ENCODE measurements around the gene ALG10B. TPM values are rescaled to one million over a fixed set of nuclear protein-coding genes. Genes with fewer than 3 reads are reported as not detected.
"Not testable (repeated sequence)": the region's sequence is repeated elsewhere in the genome, so short reads cannot be mapped to it uniquely, and the experiment has no call there.

The ALG10B gene
- total RNA-seq, 4 donors from 2014 or later: 2.3 to 4.4 (median 2.6) TPM

- H3K27me3 ChIP-seq: no peaks in the 10 kb centered on the region
- H3K36me3 ChIP-seq: peaks cover 0 to 9% (median 0%) of the 10 kb centered on the region in 3 donors
- no peaks in the 10 kb centered on the region for H3K9me3 ChIP-seq
- no peak for DNase-seq
- intact Hi-C loops (cut with DNase I): loop anchor here (10.0 kb wide), 1 partner anchor 936 kb away; no protein-coding TSS in a partner anchor
- no peak overlapping the region for H3K27ac ChIP-seq
- no peak overlapping the region for H3K4me3 ChIP-seq
- peaks cover 0 to 5% (median 0%) of the 10 kb centered on the region in 3 donors for H3K4me1 ChIP-seq
- TF ChIP-seq POLR2A (IDR thresholded peaks at IDR 0.05) (no peak), CTCF (IDR thresholded peaks at IDR 0.05) (peak; percentile 37 to 72 (median 64))
- 14 to 22% methylated on average over 6 of the region's 6 CpGs for WGBS, 2 donors
These were observed 11.8 kb downstream of the ALG10B start for GRCh38 chr12:38328306-38328895.

- H3K27ac ChIP-seq; H3K4me3 ChIP-seq; H3K9me3 ChIP-seq; H3K4me1 ChIP-seq; DNase-seq; H3K27me3 ChIP-seq; intact Hi-C loops (cut with DNase I); H3K36me3 ChIP-seq: not testable (repeated sequence)
- WGBS, 2 donors: no CpG with 5 or more reads among the region's 30 CpGs
These were observed 13.8 kb downstream of the ALG10B start for GRCh38 chr12:38330414-38330813.

GRCh38 chr12:38332814-38333213 is 16.2 kb downstream of the ALG10B start:
- intact Hi-C loops (cut with DNase I): no loop called here
- H3K27me3 ChIP-seq: no peaks in the 10 kb centered on the region
- no peaks in the 10 kb centered on the region for H3K9me3 ChIP-seq
- no peak for DNase-seq
- WGBS, 2 donors: 87 to 94% methylated on average over 1 of the region's 1 CpG
- no peak overlapping the region for H3K4me3 ChIP-seq
- TF ChIP-seq POLR2A (IDR thresholded peaks at IDR 0.05): no peak
- no peak for TF ChIP-seq CTCF (IDR thresholded peaks at IDR 0.05)
- H3K27ac ChIP-seq: no peak overlapping the region
- no peaks in the 10 kb centered on the region for H3K36me3 ChIP-seq
- H3K4me1 ChIP-seq: peaks cover 0 to 5% (median 0%) of the 10 kb centered on the region in 3 donors

GRCh38 chr12:38342444-38342843 is 25.9 kb downstream of the ALG10B start:
- Histone ChIP-seq H3K9me3 (no peaks in the 10 kb centered on the region), H3K27me3 (no peaks in the 10 kb centered on the region), H3K27ac (no peak overlapping the region), H3K36me3 (no peaks in the 10 kb centered on the region), H3K4me3 (no peak overlapping the region), H3K4me1 (no peaks in the 10 kb centered on the region)
- intact Hi-C loops (cut with DNase I): no loop called here
- 64 to 65% methylated on average over 3 of the region's 3 CpGs for WGBS, 2 donors
- no peak for DNase-seq
- no peak for TF ChIP-seq CTCF (IDR thresholded peaks at IDR 0.05)
- no peak for TF ChIP-seq POLR2A (IDR thresholded peaks at IDR 0.05)

GRCh38 chr12:38343256-38343655 is 26.7 kb downstream of the ALG10B start:
- H3K27me3 ChIP-seq; H3K4me3 ChIP-seq; H3K4me1 ChIP-seq; H3K27ac ChIP-seq; H3K36me3 ChIP-seq; intact Hi-C loops (cut with DNase I); DNase-seq; H3K9me3 ChIP-seq: not testable (repeated sequence)
- WGBS, 2 donors: 73 to 94% methylated on average over 4 of the region's 4 CpGs

- H3K4me1 ChIP-seq; H3K9me3 ChIP-seq; H3K27ac ChIP-seq; intact Hi-C loops (cut with DNase I); H3K36me3 ChIP-seq; H3K4me3 ChIP-seq; DNase-seq; H3K27me3 ChIP-seq: not testable (repeated sequence)
- WGBS, 2 donors: 50 to 55% methylated on average over 1 of the region's 1 CpG
These were observed 27.3 kb downstream of the ALG10B start for GRCh38 chr12:38343916-38344315.
